Colonic mucosa (tissue), 4 donors: ENCODE data around the gene CHST10. TPM values are rescaled to one million over a fixed set of nuclear protein-coding genes. Genes with fewer than 3 reads are reported as not detected.

Source experiments
- DNase-seq: peaks from one replicate; pipeline ENCODE4 v3.0.0-alpha.2; 2020
- H3K27ac ChIP-seq: fragments of 200-600 bp; one replicate; pipeline ENCODE4 v1.8.0; 2021
- H3K27me3 ChIP-seq: fragments of 200-600 bp; one replicate; pipeline ENCODE4 v1.8.0; 2021
- H3K36me3 ChIP-seq: fragments of 200-600 bp; one replicate; pipeline ENCODE4 v1.8.0; 2021
- H3K4me1 ChIP-seq: fragments of 200-600 bp; one replicate; pipeline ENCODE4 v1.8.0; 2021; ENCODE audit warnings: mild to moderate bottlenecking
- H3K4me3 ChIP-seq: fragments of 200-600 bp; one replicate; pipeline ENCODE4 v1.8.0; 2021
- H3K9ac ChIP-seq, 2 donors: one replicate each; pipeline ENCODE4 v1.7.0; 2013; ENCODE audit warnings: control low read depth in 2 of 2, low read depth in 2 of 2, low read length in 2 of 2
- H3K9me3 ChIP-seq: fragments of 200-600 bp; one replicate; pipeline ENCODE4 v1.8.0; 2021
- CTCF ChIP-seq: fragments of 200-600 bp; IDR thresholded peaks from one replicate; pipeline ENCODE4 v1.8.0; 2022; ENCODE audit warnings: antibody characterized with exemption, mild to moderate bottlenecking
- intact Hi-C: fragments of 100-400 bp; cut with DNase I; formaldehyde crosslinking; loops from one replicate; pipeline ENCODE4 v1.14.1; 2022
- total RNA-seq, 2 donors: library from RNA; stranded (reverse); fragmentation: NEBNext Ultra II Directional in 1 of 2; extraction: Animal tissue kit (Norgen Biotek cat#: 25700) in 1 of 2; gene quantifications; one replicate each; pipeline ENCODE4 v1.2.1, GENCODE V29; 2021
- donor health status: healthy.
- donor health status: DM: no; HTN: no; CAD: no.
- donor health status: DM: no; HTN: no; CAD: no.

Gene CHST10
- total RNA-seq, 2 donors from 2014 or later: 0.44 to 1.6 TPM

GRCh38 chr2:100413571-100413970, 3.9 kb downstream of the CHST10 start:
- no peaks in the 10 kb centered on the region for H3K9me3 ChIP-seq
- H3K36me3 ChIP-seq: no peaks in the 10 kb centered on the region
- H3K9ac ChIP-seq: no peak overlapping the region
- no peaks in the 10 kb centered on the region for H3K4me1 ChIP-seq
- no peak overlapping the region for H3K4me3 ChIP-seq
- TF ChIP-seq CTCF: no peak
- H3K27me3 ChIP-seq: peaks cover 6% of the 10 kb centered on the region
- intact Hi-C loops: no loop called here
- no peak for DNase-seq
- no peak overlapping the region for H3K27ac ChIP-seq

- Histone ChIP-seq H3K36me3 (no peaks in the 10 kb centered on the region), H3K27me3 (peaks cover 6% of the 10 kb centered on the region), H3K9ac (no peak overlapping the region), H3K9me3 (no peaks in the 10 kb centered on the region), H3K4me3 (no peak overlapping the region), H3K27ac (no peak overlapping the region), H3K4me1 (no peaks in the 10 kb centered on the region)
- no peak for DNase-seq
- intact Hi-C loops: no loop called here
- TF ChIP-seq CTCF: no peak
Observed at GRCh38 chr2:100412881-100413321, 4.6 kb downstream of the CHST10 start.

GRCh38 chr2:100412466-100412865, 5.0 kb downstream of the CHST10 start:
- DNase-seq: no peak
- no peaks in the 10 kb centered on the region for H3K9me3 ChIP-seq
- H3K27ac ChIP-seq: no peak overlapping the region
- peaks cover 6% of the 10 kb centered on the region for H3K27me3 ChIP-seq
- no peak overlapping the region for H3K4me3 ChIP-seq
- no peaks in the 10 kb centered on the region for H3K36me3 ChIP-seq
- H3K4me1 ChIP-seq: no peaks in the 10 kb centered on the region
- TF ChIP-seq CTCF: no peak
- intact Hi-C loops: no loop called here
- H3K9ac ChIP-seq: no peak overlapping the region

GRCh38 chr2:100411841-100412292, 5.6 kb downstream of the CHST10 start:
- H3K4me3 ChIP-seq: no peak overlapping the region
- H3K27me3 ChIP-seq: peaks cover 1% of the 10 kb centered on the region
- no peak for DNase-seq
- H3K4me1 ChIP-seq: no peaks in the 10 kb centered on the region
- H3K9ac ChIP-seq: no peak overlapping the region
- TF ChIP-seq CTCF: no peak
- H3K27ac ChIP-seq: no peak overlapping the region
- intact Hi-C loops: no loop called here
- no peaks in the 10 kb centered on the region for H3K9me3 ChIP-seq
- no peaks in the 10 kb centered on the region for H3K36me3 ChIP-seq

- intact Hi-C loops: no loop called here
- Histone ChIP-seq H3K27me3 (no peaks in the 10 kb centered on the region), H3K4me1 (no peaks in the 10 kb centered on the region), H3K9ac (no peak overlapping the region), H3K36me3 (no peaks in the 10 kb centered on the region), H3K4me3 (no peak overlapping the region), H3K27ac (no peak overlapping the region), H3K9me3 (no peaks in the 10 kb centered on the region)
- no peak for DNase-seq
- no peak for TF ChIP-seq CTCF
Observed at GRCh38 chr2:100409975-100410647, 7.4 kb downstream of the CHST10 start.
